HEK293T (cell line): ENCODE results near the gene TPO.

ENCODE experiments used
- CTCF ChIA-PET: fragments of 350-600 bp; formaldehyde crosslinking; extraction: SDS; loops from one replicate; lab custom pipeline; 2021; ENCODE audit warnings: antibody characterized with exemption, inconsistent platforms; lab: Yijun Ruan, JAX
- POLR2A ChIA-PET: fragments of 350-600 bp; formaldehyde crosslinking; extraction: SDS; loops from one replicate; lab custom pipeline; 2020; ENCODE audit warnings: antibody characterized with exemption, inconsistent platforms; lab: Yijun Ruan, JAX
- DNase-seq: peaks from one replicate; pipeline ENCODE4 v3.0.0; 2012; ENCODE audit warnings: mixed read lengths; ENCODE audit errors: extremely low spot score
- ARNT ChIP-seq: fragments of 450-650 bp; IDR thresholded peaks from 2 replicates; pipeline ENCODE4 v1.6.1; 2017; ENCODE audit warnings: mild to moderate bottlenecking
- BHLHE40 ChIP-seq: fragments of 450-650 bp; IDR thresholded peaks from 2 replicates; pipeline ENCODE4 v1.6.1; 2016; ENCODE audit warnings: mild to moderate bottlenecking, moderate library complexity, borderline replicate concordance
- CTBP1 ChIP-seq: fragments of 450-650 bp; IDR thresholded peaks from 2 replicates; pipeline ENCODE4 v1.6.1; 2016; ENCODE audit warnings: borderline replicate concordance
- ELF4 ChIP-seq: fragments of 450-650 bp; IDR thresholded peaks from 2 replicates; pipeline ENCODE4 v1.6.1; 2017; ENCODE audit warnings: antibody characterized with exemption
- FOXA1 ChIP-seq: fragments of 450-650 bp; IDR thresholded peaks from 2 replicates; pipeline ENCODE4 v1.6.1; 2016; ENCODE audit warnings: mild to moderate bottlenecking
- FOXK2 ChIP-seq: fragments of 450-650 bp; IDR thresholded peaks from 2 replicates; pipeline ENCODE4 v1.6.1; 2016; ENCODE audit warnings: mild to moderate bottlenecking
- FOXM1 ChIP-seq: fragments of 450-650 bp; IDR thresholded peaks from 2 replicates; pipeline ENCODE4 v1.6.1; 2017; ENCODE audit warnings: mild to moderate bottlenecking, borderline replicate concordance
- HDGF ChIP-seq: fragments of 450-650 bp; IDR thresholded peaks from 2 replicates; pipeline ENCODE4 v1.6.1; 2017; ENCODE audit warnings: antibody characterized with exemption, borderline replicate concordance
- L3MBTL2 ChIP-seq: fragments of 450-650 bp; conservative IDR thresholded peaks from 2 replicates; pipeline ENCODE4 v1.6.1; 2016; ENCODE audit warnings: mild to moderate bottlenecking
- LEF1 ChIP-seq: fragments of 450-650 bp; IDR thresholded peaks from 2 replicates; pipeline ENCODE4 v1.6.1; 2017; ENCODE audit warnings: mild to moderate bottlenecking, borderline replicate concordance
- NFRKB ChIP-seq: fragments of 450-650 bp; IDR thresholded peaks from 2 replicates; pipeline ENCODE4 v1.6.1; 2016; ENCODE audit warnings: mild to moderate bottlenecking, moderate library complexity
- PKNOX1 ChIP-seq: fragments of 450-650 bp; IDR thresholded peaks from 2 replicates; pipeline ENCODE4 v1.6.1; 2016
- SP1 ChIP-seq: fragments of 450-650 bp; IDR thresholded peaks from 2 replicates; pipeline ENCODE4 v1.6.1; 2017
- SUZ12 ChIP-seq: fragments of 450-650 bp; IDR thresholded peaks from 2 replicates; pipeline ENCODE4 v1.6.1; 2016; ENCODE audit warnings: mild to moderate bottlenecking
- TARDBP ChIP-seq: fragments of 450-650 bp; IDR thresholded peaks from 2 replicates; pipeline ENCODE4 v1.6.1; 2016
- ZNF384 ChIP-seq: fragments of 450-650 bp; IDR thresholded peaks from 2 replicates; pipeline ENCODE4 v1.6.1; 2016

The TPO gene

GRCh38 chr2:1552611-1553010 is 139.3 kb downstream of the TPO start:
- TF ChIP-seq ZNF384 (no peak), CTBP1 (no peak), L3MBTL2 (no peak)
- DNase-seq: no peak
- ChIA-PET POLR2A (no interaction called here), CTCF (no interaction called here)

- ChIA-PET POLR2A (no interaction called here), CTCF (no interaction called here)
- DNase-seq: no peak
- no peak for TF ChIP-seq HDGF
- TF ChIP-seq SP1: no peak
Observed at GRCh38 chr2:1553671-1554295, 140.5 kb downstream of the TPO start.

GRCh38 chr2:1556286-1556685 is 143.0 kb downstream of the TPO start:
- POLR2A ChIA-PET: no interaction called here
- CTCF ChIA-PET: no interaction called here
- DNase-seq: no peak
- TF ChIP-seq CTBP1 (no peak), L3MBTL2 (no peak), LEF1 (no peak)

GRCh38 chr2:1556776-1557466 is 143.7 kb downstream of the TPO start:
- DNase-seq: no peak
- ChIA-PET CTCF (no interaction called here), POLR2A (no interaction called here)
- no peak for TF ChIP-seq FOXM1

GRCh38 chr2:1557467-1557820 is 144.2 kb downstream of the TPO start:
- no peak for TF ChIP-seq CTBP1
- no peak for TF ChIP-seq PKNOX1
- TF ChIP-seq ELF4: no peak
- TF ChIP-seq SP1: no peak
- TF ChIP-seq LEF1: no peak
- TF ChIP-seq FOXK2: no peak
- TF ChIP-seq TARDBP: no peak
- TF ChIP-seq NFRKB: no peak
- ChIA-PET CTCF (no interaction called here), POLR2A (no interaction called here)
- no peak for DNase-seq

- ChIA-PET POLR2A (no interaction called here), CTCF (interaction anchor here (0.7 kb wide), 1 partner anchor 169 kb away, joined by 3 read pairs; no protein-coding TSS in a partner anchor)
- TF ChIP-seq ARNT (no peak), FOXA1 (no peak), FOXK2 (no peak), LEF1 (no peak), TARDBP (no peak), SP1 (no peak), ELF4 (no peak), BHLHE40 (no peak)
- no peak for DNase-seq
Observed at GRCh38 chr2:1559589-1560175, 146.4 kb downstream of the TPO start.

- TF ChIP-seq CTBP1: no peak
- no peak for TF ChIP-seq L3MBTL2
- no peak for TF ChIP-seq BHLHE40
- TF ChIP-seq TARDBP: no peak
- TF ChIP-seq ELF4: no peak
- no peak for TF ChIP-seq ZNF384
- TF ChIP-seq HDGF: no peak
- TF ChIP-seq PKNOX1: no peak
- no peak for TF ChIP-seq FOXA1
- TF ChIP-seq SP1: no peak
- TF ChIP-seq NFRKB: no peak
- TF ChIP-seq LEF1: no peak
- TF ChIP-seq FOXK2: no peak
- TF ChIP-seq ARNT: no peak
- no peak for TF ChIP-seq SUZ12
- TF ChIP-seq FOXM1: no peak
- POLR2A ChIA-PET: no interaction called here
- CTCF ChIA-PET: interaction anchor here (1.5 kb wide), 1 partner anchor 11 kb away, joined by 9 read pairs; no protein-coding TSS in a partner anchor
- DNase-seq: no peak
Observed at GRCh38 chr2:1561259-1561658, 148.0 kb downstream of the TPO start.
